Liver (tissue), 3 donors: ENCODE results near the gene XPR1.

Experiments
- FOXA1 ChIP-seq: IDR thresholded peaks from 2 replicates; pipeline ENCODE4 v1.6.1; 2016; ENCODE audit warnings: antibody characterized with exemption
- RAD21 ChIP-seq, 2 donors: IDR thresholded peaks; 2 replicates each; pipeline ENCODE4 v1.6.1; 2016; ENCODE audit warnings: antibody characterized with exemption in 2 of 2, mild to moderate bottlenecking in 2 of 2
- SP1 ChIP-seq: IDR thresholded peaks from 2 replicates; pipeline ENCODE4 v1.6.1; 2018; ENCODE audit warnings: antibody characterized with exemption, mild to moderate bottlenecking
- YY1 ChIP-seq: IDR thresholded peaks from 2 replicates; pipeline ENCODE4 v1.6.1; 2016; ENCODE audit warnings: antibody characterized with exemption, mild to moderate bottlenecking
- TF ChIP-seq, protein P1 (sequence below): fragments of 150-350 bp; IDR thresholded peaks from 2 replicates; pipeline ENCODE4 v1.5.1; 2017; ENCODE audit warnings: improper control_type of control experiment, low read depth, low read length; ENCODE audit not compliant: missing input control
- TF ChIP-seq, protein P2 (sequence below): IDR thresholded peaks from 2 replicates; pipeline ENCODE4 v1.6.1; 2016; ENCODE audit warnings: antibody characterized with exemption, mild to moderate bottlenecking
- donor health status: healthy.
- donor health status: healthy.

DNA sequence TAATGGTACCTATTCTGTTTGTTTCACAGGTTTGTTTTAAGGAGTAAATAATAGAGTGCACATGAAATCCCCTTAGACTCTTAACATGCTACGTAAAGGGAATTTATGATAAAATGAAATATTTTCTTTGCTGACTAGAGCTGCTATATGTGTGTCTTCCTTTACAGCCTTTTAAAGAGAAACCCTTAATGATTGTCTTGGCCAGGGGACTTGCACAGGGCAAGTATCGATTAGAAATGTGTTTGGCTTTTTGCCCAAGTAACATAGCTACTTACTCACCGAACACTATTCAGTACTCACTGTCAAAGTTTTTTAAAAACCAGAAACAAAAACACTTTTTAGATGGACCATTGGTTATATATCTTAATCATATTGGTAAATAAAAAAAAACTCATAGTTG, 209.6 kb downstream of the XPR1 start:
- TF ChIP-seq, protein P1, sequence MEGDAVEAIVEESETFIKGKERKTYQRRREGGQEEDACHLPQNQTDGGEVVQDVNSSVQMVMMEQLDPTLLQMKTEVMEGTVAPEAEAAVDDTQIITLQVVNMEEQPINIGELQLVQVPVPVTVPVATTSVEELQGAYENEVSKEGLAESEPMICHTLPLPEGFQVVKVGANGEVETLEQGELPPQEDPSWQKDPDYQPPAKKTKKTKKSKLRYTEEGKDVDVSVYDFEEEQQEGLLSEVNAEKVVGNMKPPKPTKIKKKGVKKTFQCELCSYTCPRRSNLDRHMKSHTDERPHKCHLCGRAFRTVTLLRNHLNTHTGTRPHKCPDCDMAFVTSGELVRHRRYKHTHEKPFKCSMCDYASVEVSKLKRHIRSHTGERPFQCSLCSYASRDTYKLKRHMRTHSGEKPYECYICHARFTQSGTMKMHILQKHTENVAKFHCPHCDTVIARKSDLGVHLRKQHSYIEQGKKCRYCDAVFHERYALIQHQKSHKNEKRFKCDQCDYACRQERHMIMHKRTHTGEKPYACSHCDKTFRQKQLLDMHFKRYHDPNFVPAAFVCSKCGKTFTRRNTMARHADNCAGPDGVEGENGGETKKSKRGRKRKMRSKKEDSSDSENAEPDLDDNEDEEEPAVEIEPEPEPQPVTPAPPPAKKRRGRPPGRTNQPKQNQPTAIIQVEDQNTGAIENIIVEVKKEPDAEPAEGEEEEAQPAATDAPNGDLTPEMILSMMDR = no peak
- TF ChIP-seq, protein P2, sequence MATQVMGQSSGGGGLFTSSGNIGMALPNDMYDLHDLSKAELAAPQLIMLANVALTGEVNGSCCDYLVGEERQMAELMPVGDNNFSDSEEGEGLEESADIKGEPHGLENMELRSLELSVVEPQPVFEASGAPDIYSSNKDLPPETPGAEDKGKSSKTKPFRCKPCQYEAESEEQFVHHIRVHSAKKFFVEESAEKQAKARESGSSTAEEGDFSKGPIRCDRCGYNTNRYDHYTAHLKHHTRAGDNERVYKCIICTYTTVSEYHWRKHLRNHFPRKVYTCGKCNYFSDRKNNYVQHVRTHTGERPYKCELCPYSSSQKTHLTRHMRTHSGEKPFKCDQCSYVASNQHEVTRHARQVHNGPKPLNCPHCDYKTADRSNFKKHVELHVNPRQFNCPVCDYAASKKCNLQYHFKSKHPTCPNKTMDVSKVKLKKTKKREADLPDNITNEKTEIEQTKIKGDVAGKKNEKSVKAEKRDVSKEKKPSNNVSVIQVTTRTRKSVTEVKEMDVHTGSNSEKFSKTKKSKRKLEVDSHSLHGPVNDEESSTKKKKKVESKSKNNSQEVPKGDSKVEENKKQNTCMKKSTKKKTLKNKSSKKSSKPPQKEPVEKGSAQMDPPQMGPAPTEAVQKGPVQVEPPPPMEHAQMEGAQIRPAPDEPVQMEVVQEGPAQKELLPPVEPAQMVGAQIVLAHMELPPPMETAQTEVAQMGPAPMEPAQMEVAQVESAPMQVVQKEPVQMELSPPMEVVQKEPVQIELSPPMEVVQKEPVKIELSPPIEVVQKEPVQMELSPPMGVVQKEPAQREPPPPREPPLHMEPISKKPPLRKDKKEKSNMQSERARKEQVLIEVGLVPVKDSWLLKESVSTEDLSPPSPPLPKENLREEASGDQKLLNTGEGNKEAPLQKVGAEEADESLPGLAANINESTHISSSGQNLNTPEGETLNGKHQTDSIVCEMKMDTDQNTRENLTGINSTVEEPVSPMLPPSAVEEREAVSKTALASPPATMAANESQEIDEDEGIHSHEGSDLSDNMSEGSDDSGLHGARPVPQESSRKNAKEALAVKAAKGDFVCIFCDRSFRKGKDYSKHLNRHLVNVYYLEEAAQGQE = no peak
- TF ChIP-seq RAD21 (IDR thresholded peaks at IDR 0.05) = no peak
- TF ChIP-seq YY1 = no peak
- no peak for TF ChIP-seq SP1
- TF ChIP-seq FOXA1 = no peak
